Body of pancreas (tissue), 4 donors: ENCODE measurements around the gene SLBP. TPM values are rescaled to one million over a fixed set of nuclear protein-coding genes. Genes with fewer than 3 reads are reported as not detected.
"Not testable (repeated sequence)": the region's sequence is repeated elsewhere in the genome, so short reads cannot be mapped to it uniquely, and the experiment has no call there.

Experiments
- ATAC-seq: fragments of 150-250 bp; one replicate; pipeline ENCODE4 v1.9.1; 2016
- DNase-seq, 4 donors: peaks; one replicate each; pipeline ENCODE4 v3.0.0-alpha.2; 2019
- H3K27ac ChIP-seq, 4 donors: fragments of 200-600 bp; sonication (generic); 1 replicate in 3 of 4; 2 replicates in 1 of 4; pipeline versions ENCODE4 v1.5.1 to v1.6.1; 2016 to 2019; ENCODE audit warnings: mild to moderate bottlenecking in 1 of 4, mixed read lengths in 1 of 4, moderate library complexity in 1 of 4
- H3K27me3 ChIP-seq, 2 donors: fragments of 200-600 bp; sonication (generic); one replicate each; pipeline ENCODE4 v1.6.0; 2016; ENCODE audit warnings: mild to moderate bottlenecking in 1 of 2
- H3K36me3 ChIP-seq, 2 donors: fragments of 200-600 bp; sonication (generic); replicated peaks in 1 of 2; 2 replicates each; pipeline ENCODE4 v1.5.1; 2016; ENCODE audit warnings: low read depth in 2 of 2; ENCODE audit not compliant: insufficient read depth in 1 of 2
- H3K4me1 ChIP-seq: fragments of 200-600 bp; sonication (generic); one replicate; pipeline ENCODE4 v1.6.0; 2016
- H3K4me3 ChIP-seq, 2 donors: fragments of 200-600 bp; sonication (generic); 1 replicate in 1 of 2; 2 replicates in 1 of 2; pipeline ENCODE4 v1.5.1; 2016 to 2019
- H3K9me3 ChIP-seq, 3 donors: fragments of 200-600 bp; sonication (generic); 1 replicate in 2 of 3; 2 replicates in 1 of 3; pipeline ENCODE4 v1.5.1; 2016
- CTCF ChIP-seq, 7 experiments: fragments of 450-650 bp in 4 of 7; fragments of 200-600 bp in 3 of 7; sonication (generic) in 3 of 7; IDR thresholded peaks; one replicate each; pipeline ENCODE4 v1.5.1; 2016 to 2019; ENCODE audit warnings: antibody characterized with exemption in 7 of 7
- POLR2A ChIP-seq, 3 donors: fragments of 450-650 bp; IDR thresholded peaks; one replicate each; pipeline ENCODE4 v1.6.1; 2016; ENCODE audit warnings: antibody characterized with exemption in 3 of 3, mild to moderate bottlenecking in 2 of 3
- WGBS, 2 donors: methylation state at CpG; one replicate each; pipeline ENCODE4 v1.1.5; 2017; 5-methylcytosine and 5-hydroxymethylcytosine counted together
- intact Hi-C: fragments of 100-400 bp; cut with DNase I; formaldehyde crosslinking; loops from one replicate; pipeline ENCODE4 v1.15.1; 2023
- total RNA-seq, 2 donors: library from RNA; depleted of rRNA; stranded (reverse); fragments of >200 nt; gene quantifications; one replicate each; pipeline ENCODE4 v1.1.0, GENCODE V29; 2016

SLBP gene
- total RNA-seq, 2 donors from 2014 or later = 23.7 to 26.2 TPM

- TF ChIP-seq POLR2A (IDR thresholded peaks at IDR 0.05) (no peak), CTCF (IDR thresholded peaks at IDR 0.05) (no peak)
- 9% methylated on average over 1 of the region's 1 CpG for whole genome bisulfite sequencing, 2 donors
- ATAC-seq = no peak
- H3K36me3 ChIP-seq = peaks cover 0 to 1% of the 10 kb centered on the region in 2 donors
- peaks cover 42% of the 10 kb centered on the region for H3K4me1 ChIP-seq
- no peak overlapping the region for H3K4me3 ChIP-seq
- no peaks in the 10 kb centered on the region for H3K9me3 ChIP-seq
- intact Hi-C loops = no loop called here
- DNase-seq = no peak
- no peak overlapping the region for H3K27ac ChIP-seq
- no peaks in the 10 kb centered on the region for H3K27me3 ChIP-seq
These were observed 3.5 kb downstream of the SLBP start for GRCh38 chr4:1708581-1708980.

- Histone ChIP-seq H3K9me3 (no peaks in the 10 kb centered on the region), H3K4me3 (no peak overlapping the region), H3K27ac (no peak overlapping the region), H3K36me3 (peaks cover 0 to 9% of the 10 kb centered on the region in 2 donors), H3K4me1 (peaks cover 35% of the 10 kb centered on the region), H3K27me3 (no peaks in the 10 kb centered on the region)
- TF ChIP-seq POLR2A (IDR thresholded peaks at IDR 0.05) (no peak), CTCF (IDR thresholded peaks at IDR 0.05) (no peak)
- 86 to 92% methylated on average over 1 to 6 of the region's 6 CpGs for WGBS, 2 donors
- no peak for DNase-seq
- intact Hi-C loops = no loop called here
- no peak for ATAC-seq
These were observed 5.8 kb downstream of the SLBP start for GRCh38 chr4:1706358-1706757.

GRCh38 chr4:1705732-1706131, 6.4 kb downstream of the SLBP start:
- Histone ChIP-seq H3K27me3 (no peaks in the 10 kb centered on the region), H3K9me3 (no peaks in the 10 kb centered on the region), H3K4me1 (peaks cover 31% of the 10 kb centered on the region), H3K27ac (no peak overlapping the region), H3K4me3 (no peak overlapping the region), H3K36me3 (peaks cover 0 to 9% of the 10 kb centered on the region in 2 donors)
- ATAC-seq (no peak), DNase-seq (no peak)
- intact Hi-C loops = no loop called here
- no peak for TF ChIP-seq POLR2A (IDR thresholded peaks at IDR 0.05)
- TF ChIP-seq CTCF (IDR thresholded peaks at IDR 0.05) = no peak
- 92 to 93% methylated on average over 5 to 6 of the region's 6 CpGs for WGBS, 2 donors

GRCh38 chr4:1703867-1704266, 8.3 kb downstream of the SLBP start:
- H3K27me3 ChIP-seq = no peaks in the 10 kb centered on the region
- no peak for DNase-seq
- H3K9me3 ChIP-seq = no peaks in the 10 kb centered on the region
- 92 to 93% methylated on average over 1 of the region's 1 CpG for WGBS, 2 donors
- H3K4me3 ChIP-seq = no peak overlapping the region
- no peak for TF ChIP-seq POLR2A (IDR thresholded peaks at IDR 0.05)
- TF ChIP-seq CTCF (IDR thresholded peaks at IDR 0.05) = no peak
- H3K36me3 ChIP-seq = peaks cover 0 to 13% of the 10 kb centered on the region in 2 donors
- peaks cover 13% of the 10 kb centered on the region for H3K4me1 ChIP-seq
- H3K27ac ChIP-seq = no peak overlapping the region
- intact Hi-C loops = no loop called here
- no peak for ATAC-seq

DNA sequence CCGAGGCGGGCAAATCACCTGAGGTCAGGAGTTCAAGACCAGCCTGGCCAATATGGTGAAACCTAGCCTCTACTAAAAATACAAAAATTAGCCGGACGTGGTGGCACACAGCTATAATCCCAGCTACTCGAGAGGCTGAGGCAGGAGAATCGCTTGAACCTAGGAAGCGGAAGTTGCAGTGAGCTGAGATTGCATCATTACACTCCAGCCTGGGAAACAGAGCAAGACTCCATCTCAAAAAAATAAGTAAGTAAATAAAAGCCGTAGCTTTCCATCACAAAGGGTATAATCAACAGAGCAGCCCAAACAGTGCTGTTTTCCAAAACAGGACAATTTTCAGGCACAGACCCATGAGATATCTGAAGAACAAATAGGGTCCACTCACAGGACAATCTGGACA, 10.4 kb downstream of the SLBP start:
- ATAC-seq = not testable (repeated sequence)

More for the DNA sequence above, 10.4 kb downstream of the SLBP start:
- 70 to 89% methylated on average over 8 of the region's 8 CpGs for WGBS, 2 donors
- intact Hi-C loops, H3K4me3 ChIP-seq, H3K27me3 ChIP-seq, DNase-seq, H3K9me3 ChIP-seq, H3K27ac ChIP-seq, H3K4me1 ChIP-seq: not testable (repeated sequence)
- peaks cover 0 to 16% of the 10 kb centered on the region in 2 donors for H3K36me3 ChIP-seq
